ENCODE measurements around the gene NHEJ1. TPM values are rescaled to one million over a fixed set of nuclear protein-coding genes. Genes with fewer than 3 reads are reported as not detected.

Gene NHEJ1
- total RNA-seq, 1 experiment from 2014 or later = 11.5 TPM

DNA sequence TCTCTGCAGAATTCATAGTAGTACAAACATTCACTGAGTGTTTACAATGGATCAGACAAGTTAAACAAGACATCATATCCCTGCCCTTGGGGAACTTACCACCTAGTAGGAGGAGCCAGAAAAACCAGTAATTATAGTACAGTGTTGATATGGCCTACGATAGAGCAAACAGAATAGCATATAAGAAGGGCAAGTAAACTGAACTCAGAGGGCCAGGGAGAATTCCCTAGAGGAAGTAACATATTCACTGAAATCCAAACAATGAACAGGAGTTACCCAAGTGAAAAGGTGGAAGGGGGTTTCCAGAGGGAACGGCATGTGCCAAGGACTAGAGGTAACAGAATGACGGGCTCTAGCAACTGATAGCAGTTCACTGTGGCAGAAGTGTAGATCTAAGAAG, 34.1 kb downstream of the NHEJ1 start:
- Mint-ChIP-seq H3K4me1 (ENCODE audit: insufficient read depth, unreplicated experiment) (peaks cover 43% of the 10 kb centered on the region), H3K4me3 (ENCODE audit: unreplicated experiment) (no peak overlapping the region), H3K36me3 (ENCODE audit: insufficient read depth, unreplicated experiment) (no peaks in the 10 kb centered on the region), H3K27ac (ENCODE audit: low read depth, unreplicated experiment) (no peak overlapping the region), H3K27me3 (ENCODE audit: insufficient read depth, unreplicated experiment) (no peaks in the 10 kb centered on the region), H3K9me3 (ENCODE audit: unreplicated experiment) (no peaks in the 10 kb centered on the region)
- TF ChIP-seq, protein P1, sequence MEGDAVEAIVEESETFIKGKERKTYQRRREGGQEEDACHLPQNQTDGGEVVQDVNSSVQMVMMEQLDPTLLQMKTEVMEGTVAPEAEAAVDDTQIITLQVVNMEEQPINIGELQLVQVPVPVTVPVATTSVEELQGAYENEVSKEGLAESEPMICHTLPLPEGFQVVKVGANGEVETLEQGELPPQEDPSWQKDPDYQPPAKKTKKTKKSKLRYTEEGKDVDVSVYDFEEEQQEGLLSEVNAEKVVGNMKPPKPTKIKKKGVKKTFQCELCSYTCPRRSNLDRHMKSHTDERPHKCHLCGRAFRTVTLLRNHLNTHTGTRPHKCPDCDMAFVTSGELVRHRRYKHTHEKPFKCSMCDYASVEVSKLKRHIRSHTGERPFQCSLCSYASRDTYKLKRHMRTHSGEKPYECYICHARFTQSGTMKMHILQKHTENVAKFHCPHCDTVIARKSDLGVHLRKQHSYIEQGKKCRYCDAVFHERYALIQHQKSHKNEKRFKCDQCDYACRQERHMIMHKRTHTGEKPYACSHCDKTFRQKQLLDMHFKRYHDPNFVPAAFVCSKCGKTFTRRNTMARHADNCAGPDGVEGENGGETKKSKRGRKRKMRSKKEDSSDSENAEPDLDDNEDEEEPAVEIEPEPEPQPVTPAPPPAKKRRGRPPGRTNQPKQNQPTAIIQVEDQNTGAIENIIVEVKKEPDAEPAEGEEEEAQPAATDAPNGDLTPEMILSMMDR (IDR thresholded peaks at IDR 0.05; ENCODE audit: unreplicated experiment) = no peak
- no peak for DNase-seq (ENCODE audit: unreplicated experiment)
- no TSS peak for BruUV-seq (replicated peaks)
- intact Hi-C loops (cut with micrococcal nuclease) = no loop called here
- ChIA-PET CTCF (interaction anchor here (0.6 to 1.3 kb wide), 3 partner anchors 82 to 177 kb away, joined by 3 to 4 read pairs (median 3); no protein-coding TSS in a partner anchor), POLR2A (no interaction called here)

DNA sequence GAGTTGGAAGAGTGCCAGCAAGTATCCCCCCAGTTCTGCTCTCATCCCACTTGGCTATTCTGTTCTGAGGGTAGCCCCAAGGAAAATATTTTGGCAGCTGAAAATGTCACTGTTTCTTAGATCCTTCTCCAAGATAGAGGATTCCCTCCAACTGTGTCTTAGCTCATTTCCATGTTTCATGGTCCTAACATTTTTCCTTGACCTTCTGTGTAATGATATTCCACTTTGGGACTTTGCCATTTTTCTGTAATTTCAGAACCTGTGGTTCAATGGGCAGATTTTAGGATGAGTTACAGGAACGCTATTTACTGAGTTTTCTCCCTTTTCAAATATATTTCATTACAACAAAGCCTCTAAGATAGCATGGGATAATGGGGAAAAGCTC, 34.7 kb downstream of the NHEJ1 start:
- no peak overlapping the region for H3K4me3 Mint-ChIP-seq (ENCODE audit: unreplicated experiment)
- H3K27me3 Mint-ChIP-seq (ENCODE audit: insufficient read depth, unreplicated experiment) = no peaks in the 10 kb centered on the region
- intact Hi-C loops (cut with micrococcal nuclease) = loop anchor here (2.0 kb wide), 2 partner anchors 17 to 67 kb away; no protein-coding TSS in a partner anchor
- POLR2A ChIA-PET = no interaction called here
- H3K27ac Mint-ChIP-seq (ENCODE audit: low read depth, unreplicated experiment) = peak overlapping the region; percentile 93
- H3K9me3 Mint-ChIP-seq (ENCODE audit: unreplicated experiment) = no peaks in the 10 kb centered on the region
- H3K36me3 Mint-ChIP-seq (ENCODE audit: insufficient read depth, unreplicated experiment) = no peaks in the 10 kb centered on the region
- DNase-seq (ENCODE audit: unreplicated experiment) = no peak
- no TSS peak for BruUV-seq (replicated peaks)
- peaks cover 43% of the 10 kb centered on the region for H3K4me1 Mint-ChIP-seq (ENCODE audit: insufficient read depth, unreplicated experiment)
- CTCF ChIA-PET = interaction anchor here (0.6 to 9.6 kb wide), 7 partner anchors 30 to 313 kb away, joined by 3 to 112 read pairs (median 3); no protein-coding TSS in a partner anchor
- TF ChIP-seq, protein P1 (IDR thresholded peaks at IDR 0.05; ENCODE audit: unreplicated experiment) = no peak

DNA sequence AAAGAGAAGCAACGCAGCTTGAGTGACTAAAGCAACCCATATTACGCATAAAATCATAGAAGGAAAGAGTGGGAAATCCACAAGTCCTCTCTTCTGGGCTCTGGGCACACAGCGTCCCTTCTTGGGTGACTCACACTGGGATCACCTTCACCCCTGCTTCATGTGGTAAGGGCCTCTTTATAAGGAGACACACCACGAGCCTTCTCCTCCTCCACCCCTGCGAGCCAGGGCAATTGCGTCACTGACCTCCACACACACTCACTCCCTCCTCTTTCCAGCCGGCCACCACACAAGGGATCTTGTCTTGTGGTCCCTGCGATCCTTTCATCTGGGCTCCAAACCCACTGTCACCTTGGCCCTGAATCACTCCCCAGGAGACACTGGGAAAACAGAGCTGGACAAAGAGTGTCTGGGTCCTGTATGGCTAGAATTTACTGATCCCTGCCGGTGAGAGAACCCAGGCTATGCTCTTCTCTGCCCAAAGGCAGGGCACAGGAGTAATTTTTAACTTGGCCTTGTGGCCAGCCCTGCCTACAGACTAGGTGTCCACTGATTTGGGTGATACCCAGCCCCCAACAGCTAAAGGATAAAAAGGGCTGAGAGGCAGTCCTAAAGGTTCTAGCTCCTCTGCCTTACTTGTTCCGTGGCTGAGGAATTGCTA, 35.3 kb downstream of the NHEJ1 start:
- Mint-ChIP-seq H3K9me3 (ENCODE audit: unreplicated experiment) (no peaks in the 10 kb centered on the region), H3K4me1 (ENCODE audit: insufficient read depth, unreplicated experiment) (peaks cover 43% of the 10 kb centered on the region), H3K27ac (ENCODE audit: low read depth, unreplicated experiment) (peak overlapping the region; percentile 93), H3K4me3 (ENCODE audit: unreplicated experiment) (peak overlapping the region; percentile 33), H3K27me3 (ENCODE audit: insufficient read depth, unreplicated experiment) (no peaks in the 10 kb centered on the region), H3K36me3 (ENCODE audit: insufficient read depth, unreplicated experiment) (no peaks in the 10 kb centered on the region)
- ChIA-PET POLR2A (no interaction called here), CTCF (interaction anchor here (0.6 to 9.6 kb wide), 8 partner anchors 30 to 421 kb away, joined by 3 to 112 read pairs (median 4); no protein-coding TSS in a partner anchor)
- TSS peak; percentile 70 for BruUV-seq (replicated peaks)
- TF ChIP-seq, protein P1 (IDR thresholded peaks at IDR 0.05; ENCODE audit: unreplicated experiment) = no peak
- peak; percentile 92 for DNase-seq (ENCODE audit: unreplicated experiment)
- intact Hi-C loops (cut with micrococcal nuclease) = loop anchor here (2.0 kb wide), 2 partner anchors 17 to 67 kb away; no protein-coding TSS in a partner anchor

- Mint-ChIP-seq H3K27me3 (ENCODE audit: insufficient read depth, unreplicated experiment) (no peaks in the 10 kb centered on the region), H3K4me3 (ENCODE audit: unreplicated experiment) (peak overlapping the region; percentile 33), H3K4me1 (ENCODE audit: insufficient read depth, unreplicated experiment) (peaks cover 43% of the 10 kb centered on the region), H3K27ac (ENCODE audit: low read depth, unreplicated experiment) (peak overlapping the region; percentile 93), H3K36me3 (ENCODE audit: insufficient read depth, unreplicated experiment) (no peaks in the 10 kb centered on the region), H3K9me3 (ENCODE audit: unreplicated experiment) (no peaks in the 10 kb centered on the region)
- BruUV-seq (replicated peaks) = no TSS peak
- DNase-seq (ENCODE audit: unreplicated experiment) = no peak
- TF ChIP-seq, protein P1 (IDR thresholded peaks at IDR 0.05; ENCODE audit: unreplicated experiment) = no peak
- ChIA-PET CTCF (interaction anchor here (0.6 to 9.6 kb wide), 9 partner anchors 29 to 420 kb away, joined by 3 to 112 read pairs (median 4); partner anchors contain the start of gene CFAP65), POLR2A (no interaction called here)
- intact Hi-C loops (cut with micrococcal nuclease) = loop anchor here (2.0 kb wide), 2 partner anchors 18 to 66 kb away; no protein-coding TSS in a partner anchor
Observed at GRCh38 chr2:219124381-219125110, 36.1 kb downstream of the NHEJ1 start.
